GM18526 (cell line): Measurements from ENCODE around the gene DGKD.

Experiments
- POLR2A ChIP-seq: IDR thresholded peaks from 3 replicates; pipeline ENCODE4 v1.6.1; 2011; ENCODE audit not compliant: insufficient read length; ENCODE audit errors: extremely low read depth

Gene DGKD

DNA sequence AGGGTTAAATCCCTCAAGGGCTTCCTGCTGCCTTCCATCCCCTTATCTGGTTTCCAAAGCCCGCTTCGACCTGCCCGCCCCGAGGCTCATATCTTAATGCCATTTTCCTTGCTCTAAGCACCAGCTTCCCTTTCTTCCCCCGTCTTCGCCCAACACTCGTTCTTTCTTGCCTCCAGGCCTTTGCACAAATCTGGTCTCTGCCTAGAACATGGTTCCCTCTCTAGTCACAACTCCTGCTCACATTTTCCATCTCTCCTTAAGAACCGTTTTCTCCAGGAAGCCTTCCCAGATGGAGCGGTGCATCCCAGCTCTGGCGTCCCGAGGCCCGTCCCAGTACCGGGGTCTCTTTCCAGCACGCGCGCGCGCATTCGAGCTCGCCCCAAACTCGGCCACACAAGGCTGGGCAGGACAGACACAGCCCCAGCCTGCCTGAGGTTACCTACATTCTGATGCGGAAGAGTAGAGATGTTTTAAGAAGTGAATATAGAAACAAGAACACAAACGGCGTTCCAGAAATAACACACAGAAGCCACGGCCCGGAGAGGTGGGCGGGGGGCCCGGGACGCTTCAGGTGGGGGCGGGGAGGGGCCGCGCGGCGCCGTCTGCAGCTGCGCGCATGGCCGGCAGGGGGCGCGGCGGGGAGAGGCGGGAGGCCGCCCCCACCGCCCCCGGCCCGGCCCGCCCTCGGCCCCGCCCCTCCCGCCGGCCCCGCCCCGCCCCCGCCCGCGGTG lies at the start of gene DGKD:
Gene DGKD, plus strand, starts transcription at position 726 of the 731 bp plus-strand sequence. CDS start 25 bp downstream, outside the sequence.
- no peak for TF ChIP-seq POLR2A

- no peak for TF ChIP-seq POLR2A
Observed at GRCh38 chr2:233307565-233307964, 46.7 kb upstream of the DGKD start, which contains the start of gene SAG. SAG (plus strand) TSS chr2:233307816; CDS start chr2:233309190, 1,374 bp downstream.

DNA sequence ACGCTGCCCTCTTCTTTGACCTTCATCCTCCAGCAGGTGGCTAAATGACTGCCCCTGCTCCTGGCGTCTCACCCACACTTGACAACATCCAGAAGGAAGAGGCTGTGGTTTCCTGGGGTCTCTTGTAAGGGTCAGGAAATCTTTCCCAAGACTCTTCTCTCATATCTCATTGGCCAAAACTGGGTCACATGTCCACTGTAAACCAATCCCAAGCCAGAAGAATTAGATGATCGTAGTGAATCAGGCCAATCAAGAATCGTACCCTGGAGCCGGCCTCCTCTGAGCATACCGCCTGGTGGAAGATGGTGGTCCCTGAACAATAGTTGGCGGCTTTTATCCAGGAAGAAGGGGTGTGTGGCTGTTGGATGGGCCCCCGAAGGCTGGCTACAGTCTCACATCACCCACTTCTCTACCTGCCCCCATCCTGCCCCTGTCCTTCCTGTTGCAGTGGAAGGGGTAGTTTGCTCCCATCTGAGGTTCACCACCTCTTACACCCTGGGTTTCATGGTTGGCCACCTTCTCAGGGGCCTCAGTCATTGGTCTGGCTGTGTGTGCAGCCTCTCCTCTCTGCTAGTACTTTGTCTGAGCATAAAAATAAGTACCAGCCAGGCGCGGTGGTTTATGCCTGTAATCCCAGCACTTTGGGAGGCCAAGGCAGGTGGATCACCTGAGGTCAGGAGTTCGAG lies 42.9 kb upstream of the DGKD start:
- no peak for TF ChIP-seq POLR2A

DNA sequence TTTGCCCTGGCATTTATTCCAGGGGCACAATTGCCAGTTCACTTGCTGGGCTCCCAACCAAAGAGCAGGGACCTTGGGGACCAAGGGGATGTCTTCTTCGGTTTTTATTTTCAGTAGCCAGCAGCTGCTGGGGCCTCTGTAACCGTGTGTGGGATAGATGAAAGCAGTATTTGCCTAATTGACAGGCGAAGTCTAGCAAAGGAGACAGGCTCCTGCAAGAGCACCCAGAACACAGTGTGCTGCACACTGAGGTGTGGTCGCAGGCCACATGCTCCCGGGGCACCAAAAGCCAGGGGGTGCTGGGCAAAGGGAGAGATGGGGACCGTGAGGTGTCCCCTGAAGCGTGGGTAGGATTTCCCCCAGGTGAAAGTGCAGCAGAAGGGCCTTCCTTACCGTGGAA lies 41.4 kb upstream of the DGKD start:
- TF ChIP-seq POLR2A, result no peak

DNA sequence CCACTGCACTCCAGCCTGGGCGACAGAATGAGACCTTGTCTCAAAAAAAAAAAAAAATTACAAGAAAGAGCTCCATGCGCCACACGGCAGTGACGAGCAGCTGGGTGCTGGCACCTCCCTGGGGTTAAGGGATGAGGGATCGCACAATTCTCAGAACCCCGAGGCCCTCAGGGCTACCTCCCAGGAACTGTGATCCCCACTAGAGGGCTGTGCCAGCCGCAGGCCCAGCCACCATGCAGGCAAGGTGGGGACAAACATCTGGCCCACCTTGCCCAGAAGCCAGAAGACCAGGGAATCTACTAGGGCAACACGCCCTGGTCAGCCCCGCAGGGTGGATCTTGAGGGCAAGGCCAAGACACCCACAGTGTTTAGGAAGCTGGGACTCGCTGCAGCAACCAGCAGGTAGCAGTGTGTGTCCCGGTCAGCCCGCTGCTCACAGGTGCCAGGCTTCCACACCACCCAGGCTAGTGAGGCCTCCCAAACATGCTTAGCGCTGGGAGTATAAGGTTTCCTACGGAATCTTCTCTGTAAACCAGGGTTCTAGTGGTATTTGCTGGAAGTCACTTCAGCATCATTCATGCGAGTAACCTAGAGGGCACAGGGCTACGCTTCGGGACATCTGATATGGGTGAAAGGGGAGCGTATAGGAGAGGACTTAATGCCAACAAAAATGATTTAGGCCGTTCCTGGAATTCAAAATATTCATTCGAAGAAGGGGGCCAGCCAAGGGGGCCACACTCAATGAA lies 39.9 kb upstream of the DGKD start:
- TF ChIP-seq POLR2A, result no peak

DNA sequence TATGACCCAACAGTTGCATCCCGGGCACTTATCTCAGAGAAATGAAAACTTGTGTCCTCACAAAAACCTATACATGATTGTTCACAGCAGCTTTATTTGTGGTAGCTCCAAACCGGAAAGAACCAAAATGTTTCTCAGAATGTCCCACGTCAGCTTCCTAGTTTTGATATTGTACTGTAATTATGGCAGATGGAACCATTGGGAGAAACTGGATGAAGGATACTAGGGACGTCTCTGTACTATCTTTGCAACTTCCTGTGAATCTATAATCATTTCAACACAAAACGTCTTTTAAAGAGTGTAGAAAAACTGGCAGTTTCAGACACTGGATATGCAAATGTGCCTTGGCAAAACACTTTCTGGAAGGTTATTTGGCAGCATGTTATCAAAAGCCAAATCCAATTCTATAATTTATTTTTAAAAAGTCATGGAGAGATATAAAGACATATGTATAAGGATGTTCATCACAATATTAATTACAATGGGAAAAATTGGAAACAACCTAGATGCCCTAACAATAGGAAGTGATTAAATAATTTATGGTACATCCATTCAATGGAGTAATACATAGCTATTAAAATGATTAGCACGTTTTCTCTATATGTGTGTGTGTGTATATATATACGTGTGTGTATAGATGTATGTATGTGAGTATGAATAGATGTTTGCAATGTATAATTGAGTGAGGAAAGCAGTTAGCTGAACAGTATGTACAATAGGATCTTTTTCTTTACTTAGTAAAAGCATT lies 36.9 kb upstream of the DGKD start:
- no peak for TF ChIP-seq POLR2A

DNA sequence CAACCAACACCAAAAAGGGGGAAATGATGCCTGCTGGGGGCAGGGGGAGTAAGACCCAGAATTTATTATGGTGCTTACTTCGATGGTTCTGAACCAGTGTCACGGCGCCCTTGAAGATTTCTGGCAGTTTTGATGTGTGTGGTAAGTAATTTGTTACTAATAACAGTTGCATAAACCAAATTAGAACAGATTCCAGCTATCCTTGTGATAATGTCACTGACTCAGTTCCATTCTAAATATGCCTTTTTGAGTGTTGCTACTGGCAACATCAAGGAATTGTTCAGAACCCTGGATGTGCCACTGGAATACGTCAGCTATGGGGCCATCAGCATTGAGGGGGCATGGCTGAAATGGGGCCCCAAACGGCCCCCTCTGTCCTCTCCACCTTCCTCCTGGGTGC lies 35.0 kb upstream of the DGKD start:
- TF ChIP-seq POLR2A, result no peak

GRCh38 chr2:233320470-233320869 lies 33.8 kb upstream of the DGKD start:
- TF ChIP-seq POLR2A, result no peak

DNA sequence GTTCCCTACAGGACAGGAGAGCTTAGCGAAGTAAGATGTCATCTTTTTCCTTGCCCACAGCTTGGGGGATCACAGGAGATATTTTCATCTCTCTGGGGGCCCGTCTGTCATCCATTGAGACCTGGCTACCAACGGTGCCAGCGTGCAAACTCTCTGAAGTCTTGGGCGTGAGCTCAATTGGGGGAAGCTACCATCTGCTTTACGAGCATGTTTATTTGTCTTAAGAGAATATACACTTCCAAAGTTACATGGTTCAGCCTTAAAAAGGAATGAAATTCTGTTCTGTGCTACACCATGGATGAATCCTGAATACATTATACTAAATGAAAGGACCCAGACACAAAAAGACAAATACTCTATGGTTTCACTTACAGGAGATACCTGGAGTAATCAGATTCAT lies 33.1 kb upstream of the DGKD start:
- TF ChIP-seq POLR2A, result no peak

DNA sequence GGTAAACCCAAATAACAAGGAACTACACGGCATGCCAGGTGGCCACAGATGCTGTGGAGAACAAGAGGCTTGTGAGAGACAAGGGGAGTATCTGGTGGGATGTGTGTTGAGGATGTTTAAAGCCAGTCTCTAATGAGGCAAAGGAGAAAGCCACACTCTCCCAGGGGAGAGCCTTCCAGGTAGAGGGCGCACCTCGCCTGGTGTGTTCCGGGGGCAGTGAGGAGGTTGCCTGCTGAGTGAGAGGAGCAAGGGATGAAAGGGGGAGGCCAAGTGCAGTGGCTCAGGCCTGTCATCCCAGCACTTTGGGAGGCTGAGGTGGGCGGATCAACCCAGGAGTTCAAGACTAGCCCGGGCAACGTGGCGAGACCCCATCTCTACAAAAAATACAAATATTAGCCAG lies 30.4 kb upstream of the DGKD start:
- TF ChIP-seq POLR2A, result no peak

DNA sequence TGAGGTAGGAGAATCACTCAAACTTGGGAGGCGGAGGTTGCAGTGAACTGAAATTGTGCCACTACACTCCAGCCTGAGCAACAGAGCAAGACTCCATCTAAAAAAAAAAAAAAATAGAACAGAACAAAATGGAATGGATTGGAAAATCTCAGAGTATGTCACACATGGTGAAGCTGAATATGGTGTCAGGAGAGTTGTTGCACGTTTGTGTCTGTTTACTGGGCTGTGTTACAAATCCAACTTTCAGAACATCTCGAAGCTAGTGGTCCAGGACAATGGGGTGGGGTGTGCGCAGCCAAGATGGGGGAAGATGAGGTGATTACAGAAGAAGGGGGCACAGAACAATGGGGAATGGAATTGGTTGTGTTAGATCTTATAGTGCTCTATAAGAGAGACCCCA lies 29.0 kb upstream of the DGKD start:
- TF ChIP-seq POLR2A, result no peak

GRCh38 chr2:233325814-233326213 lies 28.5 kb upstream of the DGKD start:
- TF ChIP-seq POLR2A, result no peak

DNA sequence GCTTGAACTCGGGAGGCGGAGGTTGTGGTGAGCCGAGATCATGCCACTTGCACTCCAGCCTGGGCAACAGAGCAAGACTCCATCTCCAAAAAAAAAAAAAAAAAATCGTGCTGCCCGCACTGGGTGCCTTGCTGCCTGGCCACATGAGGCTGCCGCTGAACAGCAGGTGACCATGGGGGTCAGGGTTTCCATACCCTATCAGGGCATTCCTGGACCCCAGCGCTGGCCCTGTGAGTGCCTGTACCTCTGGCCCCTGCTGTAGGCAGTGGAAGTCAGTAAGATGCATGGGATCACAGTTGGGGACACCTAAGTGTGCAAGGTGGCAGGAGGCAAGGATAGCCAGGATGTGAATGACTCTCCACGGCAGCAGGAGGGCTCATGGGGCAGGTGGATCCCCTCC lies 27.8 kb upstream of the DGKD start:
- no peak for TF ChIP-seq POLR2A

GRCh38 chr2:233328922-233329321 lies 25.4 kb upstream of the DGKD start:
- no peak for TF ChIP-seq POLR2A

DNA sequence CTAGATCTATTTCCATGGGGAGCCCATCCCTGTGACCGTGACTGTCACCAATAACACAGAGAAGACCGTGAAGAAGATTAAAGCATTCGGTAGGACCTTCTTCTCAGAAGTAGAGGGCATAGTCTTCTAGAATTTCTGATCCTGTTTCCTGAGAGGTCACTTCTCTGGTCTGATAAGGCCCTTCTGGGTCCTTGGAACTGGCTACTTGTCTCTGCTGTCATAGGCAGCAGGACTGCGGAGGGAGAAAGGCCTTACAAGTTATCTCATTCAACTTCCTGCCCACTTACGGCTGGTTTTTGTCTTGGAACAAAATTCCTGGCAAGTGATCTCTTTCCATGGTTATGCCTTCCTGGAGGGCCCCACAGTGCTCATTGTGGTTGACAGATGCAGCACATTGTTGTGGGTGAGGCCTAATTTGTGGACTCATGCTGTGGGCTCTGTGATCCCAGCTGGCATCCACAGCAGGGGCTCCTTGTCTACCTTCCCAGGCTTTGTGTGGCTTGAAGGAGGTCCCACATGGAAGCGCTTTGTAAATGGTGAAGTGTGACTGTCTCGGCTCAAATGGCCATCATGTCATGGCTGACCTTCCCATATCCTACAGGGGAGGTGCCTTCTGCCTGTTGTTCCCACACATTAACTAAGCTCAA lies 24.7 kb upstream of the DGKD start:
- no peak for TF ChIP-seq POLR2A
